NK-92 (cell line): ENCODE data around the gene CLMP.
"Not testable (repeated sequence)": the region's sequence is repeated elsewhere in the genome, so short reads cannot be mapped to it uniquely, and the experiment has no call there.

Experiments used
- DNase-seq: peaks from one replicate; lab custom pipeline; 2025; ENCODE audit not compliant: unreplicated experiment; lab: John Stamatoyannopoulos, UW

CLMP gene

DNA sequence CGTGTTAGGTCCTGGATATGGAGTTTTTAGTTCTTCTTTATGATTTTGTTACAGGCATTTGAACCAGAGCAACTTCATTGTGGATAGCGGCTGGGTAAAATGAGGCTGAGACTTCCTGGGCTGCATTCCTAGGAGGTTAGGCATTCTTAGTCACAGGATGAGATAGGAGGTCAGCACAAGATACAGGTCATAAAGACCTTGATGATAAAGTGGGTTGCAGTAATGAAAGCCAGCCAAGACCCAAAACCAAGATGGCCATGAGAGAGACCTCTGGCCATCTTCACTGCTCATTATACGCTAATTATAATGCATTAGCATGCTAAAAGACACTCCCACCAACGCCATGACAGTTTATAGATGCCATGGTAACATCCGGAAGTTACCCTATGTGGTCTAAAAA, 23.4 kb upstream of the CLMP start:
- no peak for DNase-seq

DNA sequence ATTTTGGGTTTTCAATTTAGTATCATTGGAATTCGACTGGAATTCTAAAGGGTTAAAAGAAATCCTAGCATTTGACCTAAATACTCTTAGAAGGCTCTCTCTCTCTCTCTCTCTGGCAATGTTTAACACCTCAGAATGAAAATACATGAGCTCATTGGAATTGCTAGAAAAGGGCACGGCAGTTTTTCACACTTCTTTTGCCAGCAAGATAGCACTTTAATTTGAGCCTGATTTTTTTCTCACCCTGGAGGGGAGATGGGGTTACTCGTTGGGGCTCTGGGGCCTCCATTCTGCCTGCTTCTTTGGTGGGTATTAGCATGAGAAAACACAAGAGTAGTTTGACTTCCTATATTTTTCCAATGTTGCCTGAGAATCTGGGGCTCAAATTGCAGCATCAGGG, 22.8 kb upstream of the CLMP start:
- DNase-seq = no peak

DNA sequence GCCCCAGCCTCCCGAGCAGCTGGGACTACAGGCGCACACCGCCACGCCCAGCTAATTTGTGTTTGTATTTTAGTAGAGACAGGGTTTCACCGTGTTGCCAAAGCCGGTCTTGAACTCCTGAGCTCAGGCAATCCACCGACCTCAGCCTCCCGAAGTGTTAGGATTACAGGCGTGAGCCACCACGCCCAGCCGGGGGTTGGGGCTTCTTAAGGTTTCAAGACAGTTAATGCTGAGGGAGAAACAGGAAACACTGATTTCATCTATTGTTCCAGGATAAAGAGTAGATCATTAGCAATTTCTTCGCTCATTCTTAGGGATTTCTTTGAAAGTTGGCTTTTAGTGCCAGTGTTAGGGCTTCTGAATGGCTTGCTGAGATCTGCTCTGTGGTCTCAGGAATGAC, 21.2 kb upstream of the CLMP start:
- DNase-seq = no peak

DNA sequence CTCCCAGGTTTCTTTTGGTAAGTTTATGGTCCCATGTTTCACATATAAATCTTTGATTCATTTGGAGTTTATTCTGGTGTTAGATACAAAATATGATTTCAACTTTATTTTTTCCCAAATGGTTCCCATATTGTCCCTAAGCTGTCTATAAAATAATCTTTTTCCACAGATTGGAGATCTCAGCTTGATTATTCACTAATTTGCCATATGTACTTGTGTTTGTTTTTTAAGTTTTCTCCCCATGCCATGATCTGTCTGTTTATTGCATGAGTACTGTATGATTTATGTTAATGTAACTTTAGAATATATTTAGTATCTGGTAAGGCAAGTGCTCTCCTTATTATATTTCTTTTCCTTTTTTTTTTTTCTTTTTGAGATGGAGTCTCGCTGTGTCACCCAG, 19.9 kb upstream of the CLMP start:
- DNase-seq = no peak

DNA sequence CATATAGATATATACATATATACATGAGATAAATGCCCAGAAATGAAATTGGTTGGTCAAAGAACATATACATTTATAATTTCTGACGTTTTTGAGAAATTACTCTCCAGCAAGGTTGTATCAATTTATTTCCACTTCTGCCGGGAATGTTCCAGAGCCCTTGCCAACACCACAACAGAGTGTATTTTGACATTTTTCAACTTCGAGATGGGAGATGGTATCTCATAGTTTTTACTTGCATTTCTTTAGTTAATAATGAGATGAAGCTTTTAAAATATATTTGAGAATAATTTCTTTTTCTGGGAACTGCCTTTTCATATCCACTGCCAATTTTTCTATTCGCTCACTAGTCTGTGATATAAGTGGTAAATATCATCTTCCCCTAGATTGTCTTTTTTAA, 19.3 kb upstream of the CLMP start:
- DNase-seq = no peak

DNA sequence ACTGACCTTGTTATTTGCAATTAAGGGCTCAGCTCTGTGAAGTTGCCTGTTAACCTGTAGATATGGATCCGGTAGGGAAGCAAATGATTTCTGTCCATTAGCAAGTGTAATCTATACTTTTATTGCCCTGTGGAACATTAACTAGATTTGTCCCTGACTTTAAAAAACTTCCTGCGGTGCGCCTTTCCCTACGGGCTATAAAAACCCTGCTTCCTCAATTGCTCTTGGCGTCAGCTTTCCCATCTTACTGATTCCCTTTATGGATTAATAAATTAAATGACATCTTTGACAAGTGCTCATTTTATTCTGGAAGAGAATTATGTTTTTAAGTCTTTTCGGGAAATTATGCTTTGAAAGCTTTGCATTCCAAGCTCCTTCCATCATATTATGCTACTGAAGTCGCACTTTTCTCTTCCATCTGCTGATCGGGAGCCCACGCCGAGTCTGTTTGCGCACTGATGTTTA, 18.3 kb upstream of the CLMP start:
- no peak for DNase-seq

DNA sequence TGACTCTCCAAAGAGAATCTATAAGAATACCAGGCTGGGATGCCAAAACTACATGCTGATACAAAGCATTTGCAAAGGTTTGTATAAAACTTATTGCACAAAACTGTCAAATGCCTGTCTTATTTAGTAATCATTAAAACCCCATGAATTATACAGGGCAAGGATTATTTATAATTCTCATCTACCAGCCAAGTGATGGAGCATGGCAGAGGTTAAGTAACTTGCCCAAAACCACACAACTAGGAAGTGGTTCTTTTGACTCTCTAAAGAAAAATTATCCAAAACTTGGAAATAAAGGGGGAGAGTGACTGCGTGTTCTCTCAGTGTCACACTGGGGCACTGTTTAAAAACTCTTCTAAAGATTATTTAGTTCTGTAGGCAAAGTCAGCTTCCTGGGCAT, 17.4 kb upstream of the CLMP start:
- DNase-seq = no peak

DNA sequence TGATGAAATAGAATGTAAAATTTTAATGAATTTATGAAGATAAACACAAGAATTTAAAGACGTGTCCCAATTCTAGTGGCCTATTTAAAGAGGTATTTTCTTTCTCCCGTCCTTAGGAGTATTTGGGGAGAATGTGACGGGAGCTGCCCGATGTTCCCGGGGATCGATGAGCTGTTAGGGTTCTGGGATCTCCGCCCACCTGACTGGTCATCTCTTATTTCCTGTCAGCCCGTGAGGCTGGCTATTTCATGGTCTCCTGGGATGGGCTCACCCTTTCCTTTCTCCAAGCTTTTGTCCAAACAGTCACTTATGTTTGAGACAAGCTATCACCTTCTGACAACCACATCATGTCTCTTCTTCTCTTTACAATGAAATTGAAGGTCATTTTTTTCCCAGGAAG, 16.9 kb upstream of the CLMP start:
- no peak for DNase-seq

DNA sequence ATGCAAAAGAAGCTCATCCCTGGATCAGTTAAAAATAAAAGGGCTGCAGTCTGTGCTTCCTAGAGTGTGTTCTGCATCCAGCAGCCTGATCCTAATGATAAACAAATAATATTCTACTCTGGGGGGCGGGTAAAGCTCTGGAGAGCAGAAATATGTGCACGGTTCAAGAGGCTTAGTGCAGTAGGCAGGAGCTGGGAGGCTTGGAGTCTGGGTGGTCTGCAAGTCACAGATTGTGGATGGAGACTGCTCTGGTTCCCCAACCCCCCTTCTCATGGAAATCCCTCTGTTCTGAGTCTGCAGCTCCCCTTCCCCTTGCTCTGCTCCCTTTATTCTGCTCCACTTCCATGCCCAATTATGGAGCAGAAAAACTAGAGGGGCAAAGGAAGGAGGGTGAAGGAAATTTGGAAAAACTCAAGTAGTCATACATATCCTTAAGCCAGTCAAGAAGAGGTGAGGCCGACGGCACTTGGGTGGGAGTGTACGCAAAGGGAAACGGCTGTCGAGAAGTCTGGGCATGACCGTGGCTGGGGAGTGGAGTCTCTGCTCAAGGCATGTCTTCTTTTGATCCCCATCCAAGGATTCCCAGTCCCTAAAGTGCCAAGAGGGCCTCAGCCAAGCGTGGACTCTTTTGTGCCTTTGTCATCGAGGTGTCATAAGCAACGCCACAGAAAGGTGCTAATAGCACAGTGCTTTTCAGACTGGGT, 16.3 kb upstream of the CLMP start:
- no peak for DNase-seq

DNA sequence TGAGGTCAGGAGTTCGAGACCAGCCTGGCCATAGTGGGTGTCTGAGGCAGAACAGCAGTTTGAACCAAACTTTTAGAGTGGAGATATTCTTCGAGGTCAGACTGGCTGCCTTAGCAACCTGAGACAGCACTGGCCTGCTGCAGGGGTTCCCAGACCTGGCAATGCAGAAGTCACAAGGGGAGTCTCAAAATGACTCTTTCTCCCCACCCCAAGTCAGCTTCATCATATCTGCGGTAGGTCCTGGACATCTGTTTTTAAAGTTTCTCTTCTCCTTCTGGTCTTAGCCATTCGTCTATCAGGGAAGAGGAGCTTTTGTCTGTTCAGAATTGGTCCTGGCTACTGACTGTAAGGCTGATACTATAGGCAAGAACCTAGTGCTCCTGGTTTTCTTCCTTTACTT, 14.5 kb upstream of the CLMP start:
- no peak for DNase-seq

DNA sequence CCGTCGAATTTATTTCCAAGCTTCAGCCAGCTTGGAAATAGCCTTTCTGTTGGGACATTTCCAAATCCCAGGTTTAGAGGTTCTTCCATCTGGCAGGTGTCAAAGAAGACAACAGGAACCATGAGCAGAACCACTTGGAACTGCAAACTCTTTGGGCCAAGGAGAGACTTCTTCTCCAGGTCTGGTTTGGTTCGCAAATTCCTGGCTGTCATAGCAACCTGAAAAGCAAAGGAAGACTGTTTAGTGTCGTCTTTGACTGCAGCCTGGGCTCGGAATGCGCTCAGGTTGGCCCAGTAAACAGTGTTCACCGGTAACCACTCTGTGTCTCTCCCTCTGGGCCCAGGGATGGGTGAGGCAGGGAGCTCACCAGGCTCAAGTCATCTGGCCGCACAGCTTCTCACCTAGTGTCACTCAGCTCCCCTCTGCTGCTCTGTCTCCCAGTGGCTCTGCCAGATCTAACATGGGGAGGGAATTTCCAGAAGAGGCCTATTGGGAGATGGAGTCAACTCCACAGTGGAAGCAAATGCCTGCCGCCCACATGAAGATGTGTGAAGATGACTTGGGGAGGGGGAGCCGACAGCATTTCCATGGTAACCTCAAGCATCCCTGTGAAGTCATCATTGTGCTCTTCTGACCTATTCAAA, 11.9 kb upstream of the CLMP start:
- no peak for DNase-seq

DNA sequence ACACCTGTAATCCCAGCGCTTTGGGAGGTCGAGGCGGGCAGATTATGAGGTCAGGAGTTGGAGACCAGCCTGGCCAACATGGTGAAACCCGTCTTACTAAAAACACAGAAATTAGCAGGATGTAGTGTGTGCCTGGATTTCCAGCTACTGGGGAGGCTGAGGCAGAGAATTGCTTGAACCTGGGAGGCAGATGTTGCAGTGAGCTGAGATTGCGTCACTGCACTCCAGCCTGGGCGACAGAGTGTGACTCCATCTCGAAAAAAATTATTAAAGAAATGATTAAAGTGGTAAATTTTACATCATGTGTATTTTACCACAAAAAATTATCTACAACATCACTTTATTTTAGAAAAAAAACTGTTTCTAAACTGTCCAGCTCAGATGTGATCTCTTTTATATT, 11.0 kb upstream of the CLMP start:
- DNase-seq = not testable (repeated sequence)

DNA sequence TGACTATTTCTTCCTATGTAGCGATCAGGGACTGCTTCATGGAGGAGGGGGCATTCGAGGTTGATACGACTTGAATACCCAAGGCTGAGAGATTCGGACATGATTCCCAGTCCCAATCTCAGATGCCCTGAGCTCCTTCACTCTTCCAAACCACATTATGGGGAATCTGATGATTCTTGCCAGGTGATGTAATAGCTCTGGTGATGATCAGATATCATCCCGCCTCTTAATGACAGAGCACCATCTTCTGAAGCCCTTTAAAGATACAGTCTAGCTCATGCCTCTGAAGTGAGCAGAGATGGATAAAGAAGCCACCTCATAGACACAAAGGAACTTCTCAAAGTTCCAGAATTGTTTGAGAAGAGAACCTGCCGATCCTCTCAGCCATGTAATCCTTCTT, 8.9 kb upstream of the CLMP start:
- no peak for DNase-seq

DNA sequence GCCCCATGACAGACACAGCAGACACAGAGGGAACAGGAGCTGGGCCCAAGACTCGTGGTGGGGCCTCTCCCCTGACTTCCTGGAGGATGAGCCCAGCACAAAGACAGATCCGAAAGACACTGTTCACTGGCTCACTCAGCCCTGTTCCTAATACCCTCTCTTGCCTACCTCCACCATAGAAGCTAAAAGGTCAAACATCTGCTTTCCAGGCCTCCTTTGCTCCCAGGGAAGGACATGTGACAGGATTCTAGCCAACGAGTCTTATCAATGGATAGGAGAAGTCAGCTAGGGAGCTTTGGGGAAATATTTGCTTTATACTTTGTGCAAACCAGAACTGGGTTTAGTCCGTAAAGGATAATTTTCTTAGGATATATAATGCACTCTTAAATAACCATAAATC, 8.4 kb upstream of the CLMP start:
- no peak for DNase-seq

DNA sequence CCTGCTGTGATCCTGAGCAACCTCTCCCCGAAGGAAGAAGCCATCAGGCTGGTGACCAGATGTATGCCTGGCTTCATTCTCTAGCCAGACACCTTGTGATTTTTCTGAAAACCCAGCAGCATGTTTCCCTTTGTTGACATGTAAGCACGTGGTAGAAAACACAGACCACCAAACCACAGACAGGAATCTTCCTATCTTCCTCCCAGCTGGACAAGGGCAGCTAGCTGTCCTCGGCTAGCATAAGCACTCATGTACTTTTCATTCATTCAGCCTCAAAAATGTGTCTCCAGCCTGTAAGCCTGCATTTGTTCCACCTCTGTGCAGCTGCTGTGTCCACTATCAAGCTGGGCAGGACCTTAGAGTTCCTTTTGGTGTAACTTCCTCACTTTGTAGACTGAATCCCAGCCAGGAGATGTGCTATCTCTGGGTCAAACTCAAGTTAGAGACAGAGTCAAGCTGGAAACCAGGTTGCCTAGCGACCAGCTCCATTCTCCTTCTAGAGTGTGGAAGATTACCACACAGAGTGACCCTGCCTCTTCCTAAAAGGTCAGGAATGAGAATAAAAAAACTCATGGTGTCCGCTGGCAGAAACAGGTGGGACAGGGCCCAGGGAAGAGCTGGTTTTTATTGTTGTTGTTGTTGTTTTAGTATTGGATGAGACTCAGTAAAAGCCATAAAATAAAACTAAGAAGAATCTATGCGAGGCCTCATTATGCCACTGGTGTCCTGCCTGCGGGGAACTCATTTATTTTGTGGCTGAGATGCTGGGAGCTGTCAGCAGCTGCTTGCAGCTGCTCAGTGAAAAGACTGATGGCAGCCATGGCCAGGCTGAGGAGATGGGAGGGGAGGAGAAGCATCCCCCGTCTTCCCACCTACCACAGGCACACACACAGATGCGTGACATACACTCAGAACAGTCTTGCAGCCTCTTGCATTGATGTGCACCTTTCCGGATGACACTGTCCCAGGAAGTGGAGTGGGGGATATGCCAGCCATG, 7.4 kb upstream of the CLMP start:
- no peak for DNase-seq

DNA sequence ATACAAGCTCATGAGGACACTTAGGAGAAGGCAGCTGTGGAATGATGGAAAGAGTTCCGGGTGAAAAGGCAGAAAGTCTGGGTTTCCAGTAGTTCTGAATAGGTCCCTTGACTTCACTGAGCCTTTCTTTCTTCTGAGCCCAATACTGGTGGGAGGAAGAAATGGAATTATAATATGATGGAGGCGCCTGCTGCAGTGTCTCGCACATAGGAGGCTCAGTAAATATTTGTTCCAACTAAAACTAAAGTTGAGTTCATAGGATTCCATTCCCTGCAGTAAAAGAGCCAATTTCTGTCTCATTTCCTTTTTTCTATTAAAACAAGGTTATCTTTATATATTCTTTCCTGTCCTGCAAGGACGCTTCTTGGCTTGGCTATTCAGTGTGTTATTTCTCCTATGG, 5.2 kb upstream of the CLMP start:
- no peak for DNase-seq

DNA sequence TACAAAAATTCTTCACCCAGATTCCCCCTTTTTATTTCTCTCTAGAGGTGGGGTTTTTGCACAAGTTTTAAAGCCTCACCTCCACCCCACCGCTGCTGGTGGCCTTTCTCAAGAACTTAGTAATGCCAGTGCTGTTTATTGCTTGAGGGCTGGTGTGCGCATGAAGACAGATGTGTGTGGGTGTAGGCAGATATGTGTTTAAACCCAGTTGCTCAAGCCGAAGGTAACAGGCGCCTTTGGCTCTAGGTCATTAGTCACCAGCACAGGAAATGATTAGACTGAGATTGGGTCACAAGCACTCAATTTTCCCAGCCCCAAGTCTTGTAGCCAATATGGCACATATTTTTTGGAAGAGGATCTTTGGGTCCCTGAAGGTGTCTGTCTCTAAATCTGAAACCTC, 2.7 kb upstream of the CLMP start:
- no peak for DNase-seq

DNA sequence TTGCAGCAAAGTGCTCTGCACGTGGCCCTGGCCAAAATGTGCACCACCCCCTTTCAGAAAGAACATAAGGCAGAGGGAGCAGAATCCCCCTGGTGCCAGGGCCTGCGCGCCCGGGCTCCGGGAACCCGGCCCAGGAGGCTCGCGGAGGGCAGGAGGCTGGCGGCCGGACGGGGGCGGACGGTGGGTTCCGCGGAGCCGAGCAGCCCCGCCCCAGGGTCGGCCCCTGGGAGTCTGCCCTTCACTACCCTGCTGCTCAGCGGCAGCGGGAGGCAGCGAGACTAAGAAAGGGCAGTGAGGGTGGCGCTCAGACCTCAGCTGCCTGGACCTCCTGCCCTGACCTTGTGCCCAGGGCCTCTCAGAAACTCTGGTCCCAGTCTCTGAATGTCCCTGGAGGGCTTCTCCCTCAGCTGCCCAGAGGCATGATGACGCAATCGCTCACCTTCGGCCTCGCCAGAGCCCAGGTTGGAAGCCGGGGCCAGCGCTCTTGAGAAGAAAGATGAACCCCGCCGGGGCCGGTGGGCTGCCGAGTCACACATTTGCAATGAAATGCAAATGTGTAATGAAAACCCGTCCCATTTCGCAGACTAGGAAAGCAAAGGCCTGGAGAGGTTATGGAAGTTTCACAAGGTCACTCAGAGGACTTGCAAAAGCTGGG, 1.1 kb upstream of the CLMP start:
- DNase-seq = no peak

DNA sequence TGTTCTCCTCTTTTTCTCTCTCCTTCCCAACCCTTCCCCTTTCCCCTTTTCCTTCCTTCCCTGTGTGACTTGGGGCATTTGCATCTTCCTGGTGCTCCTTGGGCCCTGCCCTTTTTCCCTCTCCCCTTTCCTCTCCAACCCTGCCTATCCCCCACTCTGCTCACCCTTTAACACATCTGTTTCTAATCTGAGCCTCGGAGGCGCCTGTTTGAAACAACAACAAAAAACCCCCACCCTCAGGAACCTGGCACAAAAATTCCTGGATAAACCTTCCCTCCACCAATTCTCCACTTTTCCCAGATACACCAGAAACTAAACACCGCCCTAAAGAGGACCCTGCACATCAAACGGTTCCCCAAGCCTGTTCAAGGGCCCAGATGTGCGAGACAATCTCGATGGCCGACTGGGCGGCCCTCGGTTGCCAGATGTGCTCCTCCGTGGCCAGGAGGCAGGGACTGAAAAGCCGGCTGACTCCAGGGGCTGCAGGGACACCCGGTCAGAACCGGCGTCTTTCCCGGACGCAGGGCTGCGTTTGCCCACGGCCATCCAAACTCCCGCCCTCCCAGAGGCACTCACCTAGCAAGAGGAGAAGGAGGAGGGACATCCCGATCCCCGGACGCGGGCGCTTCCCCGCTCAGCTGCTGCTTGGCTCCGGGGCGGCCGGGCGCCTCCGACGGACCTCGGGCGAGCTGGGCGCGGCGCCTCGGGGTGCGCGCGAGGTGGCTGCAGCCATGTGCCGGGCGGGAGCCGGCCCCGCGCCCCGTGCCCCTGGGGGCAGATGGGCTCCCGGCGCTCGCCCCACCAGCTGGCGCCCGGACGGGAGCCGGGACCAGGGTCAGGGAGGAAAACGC, 486 bp downstream of the CLMP start:
- DNase-seq = no peak

DNA sequence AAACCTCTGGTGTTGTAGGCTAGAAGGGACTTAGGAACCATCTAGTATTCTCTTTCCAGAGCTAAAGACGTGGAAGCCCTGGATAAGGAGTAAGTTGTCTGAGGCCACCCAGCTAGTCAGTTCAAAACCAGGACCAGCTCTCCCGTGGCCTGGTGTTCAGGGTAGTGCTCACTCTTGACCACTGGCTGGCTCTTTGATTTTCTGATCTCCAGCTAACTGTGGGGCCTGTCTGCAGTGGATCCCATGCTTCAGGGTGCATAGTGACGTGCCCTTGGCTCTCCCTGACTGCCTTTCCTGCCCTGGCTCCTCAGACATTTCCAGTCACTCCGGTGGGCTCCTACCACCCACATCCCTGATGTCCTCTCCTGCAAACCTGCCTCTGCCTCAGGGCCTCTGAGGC, 1.3 kb downstream of the CLMP start:
- DNase-seq = no peak
